Esophagus squamous epithelium (tissue), 4 donors: ENCODE results near the gene CNTN4.

ENCODE experiments used
- POLR2A ChIP-seq, 4 donors: fragments of 450-650 bp; IDR thresholded peaks; one replicate each; pipeline ENCODE4 v1.6.1; 2017; ENCODE audit warnings: antibody characterized with exemption in 4 of 4, mild to moderate bottlenecking in 4 of 4, moderate library complexity in 3 of 4
- TF ChIP-seq, protein P1 (sequence below), 6 experiments: fragments of 450-650 bp in 4 of 6; fragments of 200-600 bp in 2 of 6; sonication (generic) in 2 of 6; IDR thresholded peaks; one replicate each; pipeline ENCODE4 v1.5.1; 2016 to 2019; ENCODE audit warnings: antibody characterized with exemption in 6 of 6, mild to moderate bottlenecking in 4 of 6, moderate library complexity in 4 of 6

DNA sequence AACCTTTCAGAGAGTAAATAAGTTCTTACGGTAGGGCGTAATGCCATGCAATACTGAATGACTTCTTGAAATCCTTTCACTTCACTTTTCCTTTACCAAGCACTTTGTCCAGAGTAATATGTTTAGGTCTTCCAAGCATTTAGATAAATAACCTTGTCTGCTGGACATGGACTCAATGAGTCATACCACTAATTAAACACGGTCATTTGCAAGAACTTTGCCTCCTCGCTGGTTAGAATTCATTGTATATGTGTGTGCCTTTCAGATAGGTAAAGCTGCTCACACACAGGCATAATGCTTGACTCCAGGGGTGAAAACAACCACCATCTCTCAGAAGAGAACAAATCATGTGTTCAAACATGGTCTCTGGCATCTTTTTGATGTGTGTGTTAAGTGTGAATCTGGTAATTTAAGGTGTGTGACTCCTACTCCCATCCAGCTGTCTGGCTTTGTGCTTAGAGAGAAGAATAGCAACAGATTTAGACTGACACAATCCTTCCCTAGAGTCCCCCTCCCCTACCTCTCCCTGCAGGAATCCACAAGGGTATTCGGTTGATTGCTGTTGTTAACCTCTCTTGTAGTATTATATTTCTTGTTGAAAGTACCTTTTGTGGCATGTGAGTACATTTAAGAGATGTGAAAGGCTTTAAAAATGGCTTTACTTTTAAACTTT lies 419.0 kb downstream of the CNTN4 start:
- TF ChIP-seq, protein P1, sequence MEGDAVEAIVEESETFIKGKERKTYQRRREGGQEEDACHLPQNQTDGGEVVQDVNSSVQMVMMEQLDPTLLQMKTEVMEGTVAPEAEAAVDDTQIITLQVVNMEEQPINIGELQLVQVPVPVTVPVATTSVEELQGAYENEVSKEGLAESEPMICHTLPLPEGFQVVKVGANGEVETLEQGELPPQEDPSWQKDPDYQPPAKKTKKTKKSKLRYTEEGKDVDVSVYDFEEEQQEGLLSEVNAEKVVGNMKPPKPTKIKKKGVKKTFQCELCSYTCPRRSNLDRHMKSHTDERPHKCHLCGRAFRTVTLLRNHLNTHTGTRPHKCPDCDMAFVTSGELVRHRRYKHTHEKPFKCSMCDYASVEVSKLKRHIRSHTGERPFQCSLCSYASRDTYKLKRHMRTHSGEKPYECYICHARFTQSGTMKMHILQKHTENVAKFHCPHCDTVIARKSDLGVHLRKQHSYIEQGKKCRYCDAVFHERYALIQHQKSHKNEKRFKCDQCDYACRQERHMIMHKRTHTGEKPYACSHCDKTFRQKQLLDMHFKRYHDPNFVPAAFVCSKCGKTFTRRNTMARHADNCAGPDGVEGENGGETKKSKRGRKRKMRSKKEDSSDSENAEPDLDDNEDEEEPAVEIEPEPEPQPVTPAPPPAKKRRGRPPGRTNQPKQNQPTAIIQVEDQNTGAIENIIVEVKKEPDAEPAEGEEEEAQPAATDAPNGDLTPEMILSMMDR (IDR thresholded peaks at IDR 0.05) = no peak
- TF ChIP-seq POLR2A (IDR thresholded peaks at IDR 0.05) = no peak
